ENCODE results near the gene ALDOA. TPM values are rescaled to one million over a fixed set of nuclear protein-coding genes. Genes with fewer than 3 reads are reported as not detected.

ALDOA gene
- total RNA-seq, 1 donor from 2014 or later: 640 TPM

DNA sequence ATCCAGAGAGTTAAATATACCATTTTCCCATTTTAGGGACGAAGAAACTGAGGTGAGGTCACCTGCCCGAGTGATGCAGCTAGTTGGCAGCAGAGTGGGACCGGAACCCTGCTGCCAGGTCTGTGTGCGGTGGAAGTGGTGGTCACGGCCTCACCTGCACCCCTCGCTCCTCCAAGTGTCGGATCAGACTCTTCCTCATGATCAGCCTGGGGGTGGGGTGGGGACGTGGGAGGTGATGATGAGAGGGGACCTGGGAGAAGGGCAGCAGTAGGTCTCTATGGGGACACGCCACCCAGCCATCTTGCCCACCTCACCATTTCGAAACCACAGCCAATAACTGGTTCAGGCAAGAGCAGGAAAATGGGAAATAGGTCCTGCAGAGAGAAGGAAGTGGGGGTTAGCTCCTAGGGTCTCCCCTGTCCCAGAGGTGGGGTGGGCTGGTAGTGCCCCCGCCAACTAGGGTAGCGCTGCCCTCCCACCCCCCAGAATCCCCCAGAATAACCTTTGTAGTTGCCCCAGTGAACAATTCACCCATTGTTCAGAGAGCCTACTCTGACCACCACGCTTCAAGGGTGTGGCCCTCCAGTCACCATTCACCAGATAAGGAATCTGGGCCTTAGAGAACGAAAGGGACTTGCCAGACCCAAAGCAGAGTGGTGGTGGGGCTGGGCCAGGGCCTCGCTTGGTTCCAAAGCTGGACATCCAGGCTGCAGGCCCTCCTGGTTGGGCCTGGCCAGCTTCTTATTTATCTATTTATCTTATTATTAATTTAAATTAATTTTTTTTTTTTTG lies 42.7 kb downstream of the ALDOA start:
- Mint-ChIP-seq H3K4me3 (no peak overlapping the region), H3K27me3 (ENCODE audit: low read depth) (no peaks in the 10 kb centered on the region), H3K36me3 (ENCODE audit: low read depth) (peaks cover 7% of the 10 kb centered on the region), H3K9me3 (no peaks in the 10 kb centered on the region), H3K27ac (ENCODE audit: unreplicated experiment) (no peak overlapping the region), H3K4me1 (peaks cover 6% of the 10 kb centered on the region)
- DNase-seq (ENCODE audit: low read depth, low spot score): no peak
- TF ChIP-seq, protein P1, sequence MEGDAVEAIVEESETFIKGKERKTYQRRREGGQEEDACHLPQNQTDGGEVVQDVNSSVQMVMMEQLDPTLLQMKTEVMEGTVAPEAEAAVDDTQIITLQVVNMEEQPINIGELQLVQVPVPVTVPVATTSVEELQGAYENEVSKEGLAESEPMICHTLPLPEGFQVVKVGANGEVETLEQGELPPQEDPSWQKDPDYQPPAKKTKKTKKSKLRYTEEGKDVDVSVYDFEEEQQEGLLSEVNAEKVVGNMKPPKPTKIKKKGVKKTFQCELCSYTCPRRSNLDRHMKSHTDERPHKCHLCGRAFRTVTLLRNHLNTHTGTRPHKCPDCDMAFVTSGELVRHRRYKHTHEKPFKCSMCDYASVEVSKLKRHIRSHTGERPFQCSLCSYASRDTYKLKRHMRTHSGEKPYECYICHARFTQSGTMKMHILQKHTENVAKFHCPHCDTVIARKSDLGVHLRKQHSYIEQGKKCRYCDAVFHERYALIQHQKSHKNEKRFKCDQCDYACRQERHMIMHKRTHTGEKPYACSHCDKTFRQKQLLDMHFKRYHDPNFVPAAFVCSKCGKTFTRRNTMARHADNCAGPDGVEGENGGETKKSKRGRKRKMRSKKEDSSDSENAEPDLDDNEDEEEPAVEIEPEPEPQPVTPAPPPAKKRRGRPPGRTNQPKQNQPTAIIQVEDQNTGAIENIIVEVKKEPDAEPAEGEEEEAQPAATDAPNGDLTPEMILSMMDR (conservative IDR thresholded peaks at IDR 0.05): no peak

DNA sequence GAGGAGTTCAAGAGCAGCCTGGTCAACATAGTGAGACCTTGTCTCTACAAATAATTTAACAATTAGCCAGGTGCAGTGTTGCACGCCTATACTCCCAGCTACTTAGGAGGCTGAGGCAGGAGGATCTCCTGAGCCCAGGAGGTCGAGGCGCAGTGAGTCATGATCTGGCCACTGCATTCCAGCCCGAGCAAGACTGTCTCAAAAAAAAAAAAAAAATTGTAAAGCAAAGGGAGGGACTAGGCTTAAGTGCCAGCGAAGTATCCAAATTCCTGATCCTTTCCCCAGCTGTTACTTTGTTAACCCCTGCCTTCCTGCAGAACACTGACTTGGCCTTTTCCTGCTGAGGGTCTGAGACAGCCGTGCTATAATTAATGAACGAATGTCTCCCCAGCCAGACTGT lies 45.1 kb downstream of the ALDOA start:
- Mint-ChIP-seq H3K9me3 (no peaks in the 10 kb centered on the region), H3K27me3 (ENCODE audit: low read depth) (no peaks in the 10 kb centered on the region), H3K36me3 (ENCODE audit: low read depth) (peaks cover 3% of the 10 kb centered on the region), H3K4me3 (peak overlapping the region; percentile 7), H3K27ac (ENCODE audit: unreplicated experiment) (no peak overlapping the region), H3K4me1 (peaks cover 6% of the 10 kb centered on the region)
- TF ChIP-seq, protein P1 (conservative IDR thresholded peaks at IDR 0.05): no peak
- DNase-seq (ENCODE audit: low read depth, low spot score): no peak

DNA sequence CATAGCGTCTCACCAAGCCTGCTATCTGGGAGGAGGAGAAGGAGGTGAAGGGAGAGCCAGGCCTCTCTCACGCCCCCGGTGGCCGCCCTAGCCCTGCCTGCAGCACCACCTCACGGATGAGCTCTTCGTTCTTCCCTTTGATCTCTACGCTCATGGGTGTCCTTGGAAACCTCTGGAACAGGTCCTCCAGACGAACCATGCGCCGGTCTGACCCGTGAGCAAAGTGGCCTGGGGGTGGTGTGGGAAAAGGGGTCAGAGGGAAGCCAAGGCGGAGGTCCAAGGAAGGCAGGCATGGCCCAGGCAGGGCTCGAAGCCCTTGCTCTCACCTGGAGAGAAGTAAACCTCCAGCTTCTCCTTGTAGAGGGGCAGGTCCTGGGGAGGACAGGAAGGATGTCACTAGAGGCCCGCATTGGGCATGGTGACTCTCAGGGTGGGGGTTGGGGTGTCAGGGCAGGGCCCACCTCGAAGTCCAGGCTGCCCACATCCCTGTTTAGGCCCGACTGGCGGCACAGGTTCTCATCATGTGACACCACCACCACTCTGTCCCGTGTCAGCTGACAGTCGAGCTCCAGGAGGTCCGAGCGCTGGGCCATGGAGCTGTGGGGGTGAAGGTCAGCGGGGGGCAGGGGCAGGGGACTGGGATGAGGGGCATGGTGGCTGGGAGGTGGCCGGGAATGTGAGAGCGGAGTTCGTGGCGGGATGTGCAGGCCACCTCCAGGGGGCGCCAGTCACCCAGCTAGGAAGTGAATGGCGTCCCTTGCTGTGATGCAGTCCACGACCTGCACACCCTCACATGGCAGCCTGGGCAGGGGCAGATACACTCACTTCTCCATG lies 46.9 kb downstream of the ALDOA start:
- peak; percentile 61 for DNase-seq (ENCODE audit: low read depth, low spot score)
- Mint-ChIP-seq H3K27me3 (ENCODE audit: low read depth) (no peaks in the 10 kb centered on the region), H3K27ac (ENCODE audit: unreplicated experiment) (no peak overlapping the region), H3K4me1 (peaks cover 6% of the 10 kb centered on the region), H3K9me3 (no peaks in the 10 kb centered on the region), H3K36me3 (ENCODE audit: low read depth) (peaks cover 3% of the 10 kb centered on the region), H3K4me3 (no peak overlapping the region)
- TF ChIP-seq, protein P1 (conservative IDR thresholded peaks at IDR 0.05): peak; percentile 65

DNA sequence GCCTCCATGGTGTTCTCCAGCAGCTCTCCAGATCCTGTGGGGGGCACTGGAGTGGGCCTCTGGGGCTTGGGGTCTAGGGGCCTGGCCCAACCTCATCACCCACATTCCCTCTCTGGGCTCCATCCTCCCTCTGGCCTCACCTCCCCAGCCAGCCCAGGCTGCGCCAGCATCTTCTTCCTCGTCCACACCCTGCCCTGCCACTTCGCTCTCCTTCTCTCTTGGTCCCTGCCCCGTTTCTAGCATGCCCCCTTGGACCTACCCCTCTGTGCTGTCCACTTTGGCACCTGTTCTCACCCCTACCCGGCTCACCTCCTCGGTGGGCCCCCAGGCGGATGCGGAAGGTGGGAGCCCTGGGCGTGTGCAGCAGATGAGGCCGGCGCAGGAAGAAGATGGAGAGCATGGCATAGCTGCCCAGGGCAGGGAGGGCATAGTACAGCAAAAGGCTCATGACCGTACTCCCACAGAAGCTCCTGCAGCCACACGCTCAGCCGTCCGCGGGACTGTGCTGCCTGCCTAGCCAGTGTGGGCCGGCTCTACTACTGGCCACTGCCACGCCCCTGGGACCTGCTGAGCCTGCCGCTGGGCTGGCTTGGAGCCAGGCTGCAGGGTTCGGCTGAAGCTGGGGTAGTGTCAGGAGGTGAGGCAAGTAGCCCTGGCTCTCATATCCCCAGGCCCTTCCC lies 47.6 kb downstream of the ALDOA start, which contains the start of gene GDPD3:
Gene GDPD3, minus strand, starts transcription at position 507 of the 680 bp plus-strand sequence. Its CDS starts 59 bp downstream, at position 448.
- Mint-ChIP-seq H3K27me3 (ENCODE audit: low read depth) (no peaks in the 10 kb centered on the region), H3K27ac (ENCODE audit: unreplicated experiment) (no peak within 1 kb of the TSS), H3K4me1 (peaks cover 6% of the 10 kb centered on the region), H3K9me3 (no peaks in the 10 kb centered on the region), H3K36me3 (ENCODE audit: low read depth) (peaks cover 3% of the 10 kb centered on the region), H3K4me3 (no peak within 1 kb of the TSS)
- DNase-seq (ENCODE audit: low read depth, low spot score): no peak
- TF ChIP-seq, protein P1 (conservative IDR thresholded peaks at IDR 0.05): no peak

DNA sequence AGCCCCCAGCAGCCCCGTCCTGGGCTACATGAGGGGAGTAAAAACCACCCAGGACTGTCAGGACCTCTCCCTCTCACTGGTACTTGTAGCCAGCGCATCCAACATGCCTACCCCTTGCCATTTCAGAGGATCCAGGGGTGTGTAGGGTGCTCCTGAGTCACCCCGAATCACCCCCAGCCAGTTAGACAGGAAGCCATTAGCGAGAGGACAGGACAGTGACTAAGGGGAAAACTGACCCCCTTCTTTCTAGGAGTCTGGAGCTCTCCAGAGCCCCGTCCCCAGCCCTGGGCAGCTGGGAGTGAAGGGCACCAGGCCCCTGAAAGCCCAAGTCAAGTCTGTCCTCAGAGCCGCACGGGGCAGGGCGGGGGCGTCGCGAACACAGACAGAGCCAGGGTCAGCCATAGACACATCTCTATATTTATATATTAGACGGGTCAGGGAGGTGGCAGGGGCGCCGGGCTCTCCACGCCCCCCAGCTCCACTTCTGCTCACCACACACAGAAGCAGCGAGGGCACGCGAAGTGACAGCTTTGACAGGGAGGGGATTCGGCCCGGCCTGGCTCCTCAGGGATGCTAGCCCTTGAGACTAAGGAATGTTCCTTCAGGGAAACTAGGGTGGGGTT lies 48.3 kb downstream of the ALDOA start:
- H3K36me3 Mint-ChIP-seq (ENCODE audit: low read depth): peaks cover 3% of the 10 kb centered on the region
- no peak overlapping the region for H3K4me3 Mint-ChIP-seq
- TF ChIP-seq, protein P1 (conservative IDR thresholded peaks at IDR 0.05): no peak
- peaks cover 6% of the 10 kb centered on the region for H3K4me1 Mint-ChIP-seq
- no peaks in the 10 kb centered on the region for H3K27me3 Mint-ChIP-seq (ENCODE audit: low read depth)
- no peak for DNase-seq (ENCODE audit: low read depth, low spot score)
- no peaks in the 10 kb centered on the region for H3K9me3 Mint-ChIP-seq
- no peak overlapping the region for H3K27ac Mint-ChIP-seq (ENCODE audit: unreplicated experiment)

Data from neural crest cell (in vitro differentiated cells).